Measurements from ENCODE around the gene ATXN1.

Gene ATXN1

DNA sequence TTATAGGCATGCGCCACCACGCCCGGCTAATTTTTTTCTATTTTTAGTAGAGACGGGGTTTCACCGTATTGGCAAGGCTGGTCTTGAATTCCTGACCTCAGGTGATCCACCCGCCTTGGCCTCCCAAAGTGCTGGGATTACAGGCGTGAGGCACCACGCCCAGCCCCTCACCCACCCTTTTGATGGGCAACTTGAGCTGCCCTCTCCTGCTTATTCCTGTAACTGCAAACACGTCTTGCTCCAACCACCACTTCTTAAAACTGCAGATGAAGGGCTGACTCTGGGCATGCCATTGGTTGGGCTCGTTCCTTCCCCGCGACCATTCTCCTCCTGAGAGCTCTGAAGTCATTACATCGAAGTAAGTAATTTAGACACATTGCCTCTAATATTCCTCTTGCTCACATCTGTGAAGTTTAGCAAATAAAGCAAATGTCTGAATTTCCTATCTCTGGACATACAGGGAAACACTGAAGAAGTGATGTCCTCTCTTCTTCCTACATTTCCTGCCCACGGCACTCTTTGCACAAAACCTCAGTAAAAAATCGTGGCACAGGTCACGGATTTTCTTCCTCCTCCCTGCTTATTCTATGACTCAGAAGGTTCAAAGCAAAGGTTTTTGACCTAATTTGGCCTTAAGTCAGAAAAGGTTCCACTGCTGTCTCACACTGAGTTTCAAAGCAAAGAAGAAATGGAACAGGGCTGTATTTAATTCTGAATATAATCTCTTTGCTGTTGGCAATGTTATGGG lies 405.4 kb downstream of the ATXN1 start:
- Histone ChIP-seq H3K79me2 (ENCODE audit: insufficient read depth, low read length) (no peaks in the 10 kb centered on the region), H4K20me1 (ENCODE audit: insufficient read depth, low read length, poor library complexity, severe bottlenecking) (no peaks in the 10 kb centered on the region), H2AFZ (ENCODE audit: low read length) (no peak overlapping the region), H3K4me1 (ENCODE audit: insufficient read depth, low read length, poor library complexity, severe bottlenecking) (no peaks in the 10 kb centered on the region), H3K9me2 (replicated peaks; ENCODE audit: low read depth, low read length) (no peaks in the 10 kb centered on the region), H3K9ac (ENCODE audit: low read depth, low read length, poor library complexity, severe bottlenecking) (no peak overlapping the region), H3K4me3 (ENCODE audit: low read length, poor library complexity, severe bottlenecking) (no peak overlapping the region), H3K4me2 (ENCODE audit: low read depth, low read length, poor library complexity, severe bottlenecking) (no peak overlapping the region), H3F3A (ENCODE audit: low read depth) (no peaks in the 10 kb centered on the region), H3K36me3 (ENCODE audit: insufficient read depth, low read length) (no peaks in the 10 kb centered on the region), H3K9me3 (ENCODE audit: insufficient read depth, low read depth, low read length) (no peaks in the 10 kb centered on the region), H3K27me3 (ENCODE audit: insufficient read depth, low read length, poor library complexity, severe bottlenecking) (no peaks in the 10 kb centered on the region)
- TF ChIP-seq EZH2phosphoT487 (IDR thresholded peaks at IDR 0.05; ENCODE audit: borderline replicate concordance): no peak
- TF ChIP-seq, protein P1, sequence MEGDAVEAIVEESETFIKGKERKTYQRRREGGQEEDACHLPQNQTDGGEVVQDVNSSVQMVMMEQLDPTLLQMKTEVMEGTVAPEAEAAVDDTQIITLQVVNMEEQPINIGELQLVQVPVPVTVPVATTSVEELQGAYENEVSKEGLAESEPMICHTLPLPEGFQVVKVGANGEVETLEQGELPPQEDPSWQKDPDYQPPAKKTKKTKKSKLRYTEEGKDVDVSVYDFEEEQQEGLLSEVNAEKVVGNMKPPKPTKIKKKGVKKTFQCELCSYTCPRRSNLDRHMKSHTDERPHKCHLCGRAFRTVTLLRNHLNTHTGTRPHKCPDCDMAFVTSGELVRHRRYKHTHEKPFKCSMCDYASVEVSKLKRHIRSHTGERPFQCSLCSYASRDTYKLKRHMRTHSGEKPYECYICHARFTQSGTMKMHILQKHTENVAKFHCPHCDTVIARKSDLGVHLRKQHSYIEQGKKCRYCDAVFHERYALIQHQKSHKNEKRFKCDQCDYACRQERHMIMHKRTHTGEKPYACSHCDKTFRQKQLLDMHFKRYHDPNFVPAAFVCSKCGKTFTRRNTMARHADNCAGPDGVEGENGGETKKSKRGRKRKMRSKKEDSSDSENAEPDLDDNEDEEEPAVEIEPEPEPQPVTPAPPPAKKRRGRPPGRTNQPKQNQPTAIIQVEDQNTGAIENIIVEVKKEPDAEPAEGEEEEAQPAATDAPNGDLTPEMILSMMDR (conservative IDR thresholded peaks at IDR 0.05; ENCODE audit: low read length): no peak

DNA sequence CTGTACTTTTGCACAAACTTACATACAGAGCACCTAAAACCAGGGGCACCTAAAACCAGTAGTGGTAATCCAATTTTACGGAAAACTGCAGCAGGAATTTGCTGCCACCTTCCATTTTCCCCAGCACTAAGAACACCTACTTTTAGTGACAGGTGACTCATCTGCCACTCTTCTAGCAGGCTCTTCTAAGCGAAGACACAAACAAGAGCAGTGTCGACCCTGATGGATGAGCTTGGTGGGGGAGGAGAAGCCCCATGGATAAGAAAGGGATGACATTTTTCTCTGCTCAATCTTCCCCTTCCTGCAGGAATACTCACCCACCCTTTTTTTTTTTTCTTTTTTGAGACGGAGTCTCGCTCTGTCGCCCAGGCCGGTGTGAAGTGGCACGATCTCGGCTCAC lies 406.0 kb downstream of the ATXN1 start:
- Histone ChIP-seq H3K27me3 (ENCODE audit: insufficient read depth, low read length, poor library complexity, severe bottlenecking) (no peaks in the 10 kb centered on the region), H3K9ac (ENCODE audit: low read depth, low read length, poor library complexity, severe bottlenecking) (no peak overlapping the region), H3K4me2 (ENCODE audit: low read depth, low read length, poor library complexity, severe bottlenecking) (no peak overlapping the region)

DNA sequence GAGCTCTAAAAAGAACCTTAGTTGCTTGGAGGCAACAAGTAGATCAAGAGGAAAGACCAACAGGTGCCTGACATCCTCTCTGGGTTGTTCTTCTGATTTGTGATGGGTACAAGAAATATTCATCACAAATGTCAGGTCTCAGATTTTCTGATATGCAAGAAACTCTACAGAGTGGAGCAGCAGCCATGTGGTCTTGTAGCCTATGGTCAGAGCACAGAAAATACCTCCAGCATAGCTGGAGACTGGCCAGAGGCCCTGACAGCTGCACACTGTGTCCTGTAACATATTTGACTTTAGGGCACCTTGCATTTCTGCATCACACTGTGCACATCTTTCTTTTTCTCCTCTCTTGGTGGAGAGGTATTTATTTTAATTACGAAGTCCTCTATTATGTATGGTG lies 406.6 kb downstream of the ATXN1 start:
- no peak overlapping the region for H2AFZ ChIP-seq (ENCODE audit: low read length)
- H3K79me2 ChIP-seq (ENCODE audit: insufficient read depth, low read length): no peaks in the 10 kb centered on the region
- no peaks in the 10 kb centered on the region for H3K4me1 ChIP-seq (ENCODE audit: insufficient read depth, low read length, poor library complexity, severe bottlenecking)
- H3K4me3 ChIP-seq (ENCODE audit: low read length, poor library complexity, severe bottlenecking): no peak overlapping the region
- no peak overlapping the region for H3K4me2 ChIP-seq (ENCODE audit: low read depth, low read length, poor library complexity, severe bottlenecking)
- H4K20me1 ChIP-seq (ENCODE audit: insufficient read depth, low read length, poor library complexity, severe bottlenecking): no peaks in the 10 kb centered on the region
- H3K36me3 ChIP-seq (ENCODE audit: insufficient read depth, low read length): no peaks in the 10 kb centered on the region
- TF ChIP-seq, protein P1 (conservative IDR thresholded peaks at IDR 0.05; ENCODE audit: low read length): no peak
- TF ChIP-seq EZH2phosphoT487 (IDR thresholded peaks at IDR 0.05; ENCODE audit: borderline replicate concordance): no peak
- H3K27me3 ChIP-seq (ENCODE audit: insufficient read depth, low read length, poor library complexity, severe bottlenecking): no peaks in the 10 kb centered on the region
- no peak overlapping the region for H3K9ac ChIP-seq (ENCODE audit: low read depth, low read length, poor library complexity, severe bottlenecking)
- H3K9me3 ChIP-seq (ENCODE audit: insufficient read depth, low read depth, low read length): no peaks in the 10 kb centered on the region
- H3F3A ChIP-seq (ENCODE audit: low read depth): no peaks in the 10 kb centered on the region
- no peaks in the 10 kb centered on the region for H3K9me2 ChIP-seq (replicated peaks; ENCODE audit: low read depth, low read length)

More for the DNA sequence above, 406.0 kb downstream of the ATXN1 start:
- no peaks in the 10 kb centered on the region for H3K36me3 ChIP-seq (ENCODE audit: insufficient read depth, low read length)
- H3K79me2 ChIP-seq (ENCODE audit: insufficient read depth, low read length): no peaks in the 10 kb centered on the region
- no peaks in the 10 kb centered on the region for H3K4me1 ChIP-seq (ENCODE audit: insufficient read depth, low read length, poor library complexity, severe bottlenecking)
- no peaks in the 10 kb centered on the region for H3K9me3 ChIP-seq (ENCODE audit: insufficient read depth, low read depth, low read length)
- TF ChIP-seq, protein P1 (conservative IDR thresholded peaks at IDR 0.05; ENCODE audit: low read length): no peak
- TF ChIP-seq EZH2phosphoT487 (IDR thresholded peaks at IDR 0.05; ENCODE audit: borderline replicate concordance): no peak
- no peaks in the 10 kb centered on the region for H3F3A ChIP-seq (ENCODE audit: low read depth)
- H3K4me3 ChIP-seq (ENCODE audit: low read length, poor library complexity, severe bottlenecking): no peak overlapping the region
- no peaks in the 10 kb centered on the region for H3K9me2 ChIP-seq (replicated peaks; ENCODE audit: low read depth, low read length)
- H2AFZ ChIP-seq (ENCODE audit: low read length): no peak overlapping the region
- no peaks in the 10 kb centered on the region for H4K20me1 ChIP-seq (ENCODE audit: insufficient read depth, low read length, poor library complexity, severe bottlenecking)

Data from Loucy (cell line).